Measurements from ENCODE around the gene ENG.

GRCh38 chr9:127777368-127777980 is 77.0 kb downstream of the ENG start:
- TF ChIP-seq CTCF (IDR thresholded peaks at IDR 0.05; ENCODE audit: insufficient read depth, low read length, poor library complexity, severe bottlenecking) = no peak
- TF ChIP-seq EZH2phosphoT487 (conservative IDR thresholded peaks at IDR 0.05; ENCODE audit: low read length) = no peak

Data from SU-DHL-6 (cell line).